Bone marrow (tissue), 2 donors: ENCODE data around the gene TNFRSF4.
"Not testable (repeated sequence)": the region's sequence is repeated elsewhere in the genome, so short reads cannot be mapped to it uniquely, and the experiment has no call there.

Experiments used
- DNase-seq, 2 donors: peaks; one replicate each; lab custom pipeline; 2025; lab: John Stamatoyannopoulos, UW

The TNFRSF4 gene

DNA sequence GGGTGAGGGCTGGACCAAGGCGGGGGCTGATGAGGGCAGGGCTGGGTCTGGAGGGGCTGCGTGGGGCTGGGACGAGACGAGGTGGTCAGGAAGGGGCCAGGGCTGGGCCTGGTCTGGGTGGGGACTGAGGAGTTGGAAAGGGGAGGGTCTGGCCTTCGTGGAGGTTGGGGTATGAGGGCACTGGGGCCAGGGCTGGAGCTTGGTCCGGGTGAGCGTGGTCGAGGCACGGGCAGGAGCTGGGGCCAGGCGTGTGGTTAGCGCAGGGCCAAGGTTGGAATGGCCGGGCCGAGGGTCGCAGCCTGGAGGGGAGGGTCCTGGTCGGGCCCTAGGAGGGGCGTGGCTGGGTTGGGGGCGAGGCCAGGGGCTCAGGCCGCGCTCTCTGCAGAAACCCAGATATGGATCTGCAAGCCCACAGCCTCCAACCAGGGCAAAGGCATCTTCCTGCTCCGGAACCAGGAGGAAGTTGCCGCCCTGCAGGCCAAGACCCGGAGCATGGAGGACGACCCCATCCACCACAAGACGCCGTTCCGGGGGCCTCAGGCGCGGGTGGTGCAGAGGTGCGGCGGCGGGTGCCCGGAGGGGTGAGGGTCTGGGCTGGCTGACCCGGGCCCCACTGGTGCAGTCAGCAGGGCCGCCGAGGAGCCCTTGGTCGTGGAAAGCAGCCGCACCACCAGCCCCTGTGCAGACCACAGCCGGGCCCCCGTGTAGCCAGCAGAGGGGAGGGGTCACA is 31.3 kb downstream of the TNFRSF4 start:
- DNase-seq: no peak

DNA sequence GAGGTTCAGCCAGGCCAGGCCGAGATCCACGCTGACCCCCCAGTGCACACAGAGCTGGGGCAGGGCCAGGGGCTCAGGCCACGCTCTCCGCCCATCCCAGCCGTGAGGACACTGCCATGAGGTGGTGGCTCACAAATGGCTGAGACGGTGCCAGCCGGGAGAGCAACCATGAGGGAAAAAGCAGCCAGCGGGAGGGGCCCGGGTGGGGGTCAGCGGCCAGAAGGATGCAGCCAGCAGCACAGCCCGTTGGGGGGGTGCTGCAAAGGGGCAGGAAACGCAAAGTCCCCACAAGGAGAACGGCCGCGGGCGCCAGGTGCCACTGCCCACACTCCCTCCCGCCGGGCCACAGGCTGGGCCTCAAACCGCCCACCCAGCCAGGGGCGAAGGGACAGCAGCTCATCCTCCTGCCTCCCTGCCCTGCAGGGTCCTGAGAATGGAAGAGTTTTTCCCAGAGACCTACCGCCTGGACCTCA is 32.0 kb downstream of the TNFRSF4 start:
- no peak for DNase-seq

DNA sequence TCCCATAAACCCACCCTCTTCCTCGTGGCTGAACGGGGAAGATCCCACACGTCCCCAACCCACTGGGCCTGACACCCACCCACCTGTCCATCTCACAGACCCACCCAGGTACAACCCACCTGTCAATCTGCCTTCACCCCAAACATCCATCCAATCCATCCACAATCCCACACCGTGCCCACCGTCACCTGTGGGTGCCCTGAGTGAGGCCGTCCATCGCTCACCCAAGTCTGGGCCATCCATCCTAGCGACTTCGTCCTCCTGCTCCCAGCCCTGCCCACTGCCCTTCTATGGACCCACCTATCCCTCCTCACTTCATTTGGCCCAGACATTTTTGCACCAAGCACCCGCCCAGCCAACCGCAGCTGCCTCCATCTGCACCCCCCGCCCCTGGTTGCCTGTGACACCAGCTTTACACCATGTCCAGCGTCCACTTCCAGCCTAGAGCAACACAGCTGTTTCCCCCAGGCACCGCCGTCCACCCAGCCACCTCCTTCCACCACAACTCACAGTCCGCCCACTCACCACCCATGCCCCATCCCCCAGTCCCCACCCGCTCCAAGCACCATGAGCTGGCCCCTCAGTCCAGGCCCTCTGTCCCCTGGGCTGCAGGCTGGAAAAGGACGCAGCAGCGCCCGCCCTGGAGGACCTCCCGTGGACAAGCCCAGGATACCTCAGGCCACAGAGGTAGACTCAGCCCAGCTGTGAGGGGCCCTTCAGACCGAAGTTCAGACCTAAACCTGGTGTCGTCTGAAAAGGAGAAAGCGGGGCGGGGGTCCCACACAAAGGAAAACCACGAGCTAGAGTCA is 32.6 kb downstream of the TNFRSF4 start:
- DNase-seq: no peak

DNA sequence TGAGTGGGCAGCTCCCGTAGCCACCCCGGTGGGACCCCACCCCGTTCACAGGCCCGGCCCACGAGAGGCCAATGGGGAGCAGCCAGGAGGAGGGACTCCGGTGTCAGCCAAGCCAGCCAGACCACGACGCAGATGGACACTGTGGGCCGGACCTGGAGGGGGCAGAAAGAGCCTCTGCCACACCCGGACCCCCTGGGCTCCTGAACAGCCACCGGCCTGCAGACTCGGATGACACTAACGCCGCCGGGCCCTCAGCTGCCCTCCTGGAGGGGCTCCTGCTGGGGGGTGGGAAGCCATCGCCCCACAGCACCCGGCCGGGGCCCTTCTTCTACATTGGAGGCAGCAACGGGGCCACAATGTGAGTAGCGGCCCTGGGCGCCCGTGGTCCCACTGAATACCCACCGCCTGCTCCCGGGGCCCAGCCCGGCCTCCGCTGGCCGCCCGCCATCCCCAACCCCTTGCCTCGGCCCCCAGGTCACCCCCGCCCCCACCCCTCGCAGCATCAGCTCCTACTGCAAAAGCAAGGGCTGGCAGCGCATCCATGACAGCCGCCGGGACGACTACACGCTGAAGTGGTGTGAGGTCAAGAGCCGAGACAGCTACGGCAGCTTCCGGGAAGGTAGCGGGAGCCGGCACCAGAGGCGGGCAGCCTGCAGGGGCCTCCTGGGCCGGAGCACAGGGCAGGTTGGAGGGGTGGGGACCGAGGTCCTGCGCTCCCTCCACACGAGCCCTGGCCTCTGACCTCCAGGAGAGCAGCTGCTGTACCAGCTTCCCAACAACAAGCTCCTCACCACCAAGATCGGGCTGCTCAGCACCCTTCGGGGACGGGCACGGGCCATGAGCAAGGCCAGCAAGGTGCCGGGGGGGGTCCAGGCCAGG is 33.7 kb downstream of the TNFRSF4 start:
- no peak for DNase-seq

DNA sequence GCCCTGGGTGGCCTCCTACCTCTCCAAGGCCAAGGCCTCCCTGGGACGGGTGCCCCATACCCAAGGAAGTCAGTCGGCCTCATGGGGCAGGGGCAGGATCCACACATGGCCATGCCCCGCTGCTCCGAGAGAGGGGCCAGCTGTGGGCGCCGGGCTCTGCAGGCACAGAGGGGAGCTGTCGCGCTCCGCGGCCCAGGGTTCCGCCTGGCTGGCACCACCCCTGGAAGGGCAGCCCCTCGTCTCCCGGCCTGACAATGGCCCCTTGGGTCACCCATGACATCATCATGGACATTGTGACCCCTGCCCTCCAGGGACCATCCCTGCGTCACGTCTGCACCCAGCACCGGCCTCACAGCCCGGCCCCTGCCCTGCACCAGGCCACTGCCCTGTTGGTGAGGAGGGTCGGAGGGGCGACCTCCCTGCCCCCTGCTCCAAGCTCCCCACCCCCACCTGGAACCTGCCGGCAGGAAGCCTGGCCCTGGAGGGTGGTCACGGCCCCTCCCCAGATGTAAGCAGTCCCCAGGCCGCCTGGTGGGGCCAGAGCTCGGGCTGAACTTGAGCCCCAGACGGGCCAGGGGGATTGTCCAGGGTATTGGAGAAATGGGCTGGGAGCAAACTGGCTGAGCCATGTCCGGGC is 34.5 kb downstream of the TNFRSF4 start:
- no peak for DNase-seq

DNA sequence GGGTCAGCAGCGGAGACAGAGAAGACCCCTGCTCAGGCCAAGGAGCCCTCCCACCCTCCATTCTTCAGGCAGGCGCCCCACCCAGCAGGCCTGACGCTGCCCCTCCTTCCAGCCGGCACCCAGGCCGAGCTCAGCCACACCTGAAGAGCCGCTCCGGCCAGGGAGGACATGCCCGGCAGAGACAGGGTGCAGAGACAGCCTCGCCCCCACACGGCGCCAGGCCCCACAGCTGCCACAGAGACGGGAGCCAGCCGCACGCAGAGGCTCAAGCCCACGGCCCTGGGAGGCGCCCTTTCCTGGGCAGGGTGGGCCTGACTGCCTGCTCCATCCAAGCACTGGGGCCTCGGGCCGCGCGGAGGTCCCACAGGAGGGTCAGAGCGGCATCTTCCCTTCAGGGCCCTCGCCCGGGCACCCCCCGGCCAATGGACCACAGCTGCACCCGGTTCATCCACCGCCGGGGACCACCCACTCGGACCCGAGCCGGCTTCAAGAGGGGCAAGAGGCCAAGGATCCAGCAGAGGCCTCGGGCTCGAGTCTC is 35.1 kb downstream of the TNFRSF4 start:
- DNase-seq: no peak

DNA sequence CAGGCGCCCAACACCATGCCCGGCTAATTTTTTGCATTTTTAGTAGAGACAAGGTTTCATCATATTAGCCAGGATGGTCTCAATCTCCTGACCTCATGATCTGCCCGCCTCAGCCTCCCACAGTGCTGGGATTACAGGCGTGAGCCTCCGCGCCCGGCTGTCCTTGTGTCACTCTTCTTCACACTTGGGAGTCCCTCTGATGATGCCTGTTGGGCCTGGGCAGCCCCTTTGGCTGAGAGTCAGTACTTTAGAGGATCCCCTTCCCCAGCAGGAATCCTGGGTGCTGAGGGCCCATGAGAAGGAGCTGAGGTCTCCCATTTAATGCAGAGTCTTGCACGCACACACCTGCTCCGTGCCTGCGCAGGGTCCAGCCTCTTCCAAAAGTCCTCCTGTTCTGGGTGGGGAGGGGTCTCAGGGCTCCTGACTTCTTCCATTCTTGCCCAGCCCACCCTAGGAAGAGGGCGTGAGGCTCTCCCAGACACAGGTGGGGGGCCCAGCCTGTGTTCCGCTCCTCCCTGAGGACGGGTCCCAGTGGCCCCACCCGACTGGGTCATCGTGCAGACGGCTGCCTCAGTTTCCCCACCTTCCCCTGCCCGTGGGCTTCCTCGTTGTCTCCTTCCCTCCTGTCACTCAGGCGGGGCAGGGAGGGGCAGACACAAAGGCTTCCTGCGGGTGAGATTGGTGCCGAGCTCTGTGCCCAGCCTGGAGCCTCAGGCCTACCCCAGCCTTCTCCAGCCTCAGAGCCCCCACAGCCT is 36.3 kb downstream of the TNFRSF4 start:
- no peak for DNase-seq

DNA sequence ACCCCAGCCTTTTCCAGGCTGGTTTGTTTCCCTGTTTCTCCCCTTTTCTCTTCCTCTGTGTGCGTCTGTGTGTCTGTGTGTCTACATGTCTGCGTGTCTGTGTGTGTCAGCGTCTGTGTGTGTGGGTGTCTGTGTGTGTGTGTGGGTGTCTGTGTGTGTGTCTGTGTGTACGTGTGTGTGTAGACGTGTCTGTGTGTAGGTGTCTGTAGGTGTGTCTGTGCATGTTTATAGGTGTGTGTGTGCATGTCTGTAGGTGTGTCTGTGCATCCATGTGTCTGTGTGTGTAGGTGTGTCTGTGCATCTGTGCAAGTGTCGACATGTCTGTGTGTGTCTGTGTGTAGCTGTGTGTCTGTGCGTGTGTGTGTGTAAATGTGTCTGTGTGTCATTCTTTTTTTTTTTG is 37.0 kb downstream of the TNFRSF4 start:
- DNase-seq: no peak

DNA sequence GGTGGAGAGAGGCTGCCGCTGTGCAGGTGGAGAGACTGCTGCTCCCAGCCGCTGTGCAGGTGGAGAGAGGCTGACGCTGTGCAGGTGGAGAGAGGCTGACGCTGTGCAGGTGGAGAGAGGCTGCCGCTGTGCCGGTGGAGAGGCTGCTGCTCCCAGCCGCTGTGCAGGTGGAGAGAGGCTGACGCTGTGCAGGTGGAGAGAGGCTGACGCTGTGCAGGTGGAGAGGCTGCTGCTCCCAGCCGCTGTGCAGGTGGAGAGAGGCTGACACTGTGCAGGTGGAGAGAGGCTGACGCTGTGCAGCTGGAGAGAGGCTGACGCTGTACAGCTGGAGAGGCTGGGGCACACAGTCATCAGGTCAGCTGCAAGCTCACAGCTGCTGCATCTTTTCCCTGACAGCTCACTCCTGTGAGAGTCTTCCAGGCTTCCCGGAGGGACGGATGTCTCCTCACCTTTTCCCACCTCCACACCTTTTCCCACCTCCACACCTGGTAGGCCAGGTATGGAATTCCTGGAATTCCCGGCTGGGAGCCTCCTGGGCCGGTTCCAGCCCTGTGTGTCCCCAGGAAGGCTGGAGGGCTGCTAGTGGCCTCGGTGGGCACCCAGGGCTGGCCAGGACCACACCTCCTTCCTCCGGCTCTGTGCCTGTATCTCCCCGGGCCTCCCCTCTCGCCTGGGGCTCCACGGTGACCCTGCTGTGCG is 37.7 kb downstream of the TNFRSF4 start:
- DNase-seq: not testable (repeated sequence)

DNA sequence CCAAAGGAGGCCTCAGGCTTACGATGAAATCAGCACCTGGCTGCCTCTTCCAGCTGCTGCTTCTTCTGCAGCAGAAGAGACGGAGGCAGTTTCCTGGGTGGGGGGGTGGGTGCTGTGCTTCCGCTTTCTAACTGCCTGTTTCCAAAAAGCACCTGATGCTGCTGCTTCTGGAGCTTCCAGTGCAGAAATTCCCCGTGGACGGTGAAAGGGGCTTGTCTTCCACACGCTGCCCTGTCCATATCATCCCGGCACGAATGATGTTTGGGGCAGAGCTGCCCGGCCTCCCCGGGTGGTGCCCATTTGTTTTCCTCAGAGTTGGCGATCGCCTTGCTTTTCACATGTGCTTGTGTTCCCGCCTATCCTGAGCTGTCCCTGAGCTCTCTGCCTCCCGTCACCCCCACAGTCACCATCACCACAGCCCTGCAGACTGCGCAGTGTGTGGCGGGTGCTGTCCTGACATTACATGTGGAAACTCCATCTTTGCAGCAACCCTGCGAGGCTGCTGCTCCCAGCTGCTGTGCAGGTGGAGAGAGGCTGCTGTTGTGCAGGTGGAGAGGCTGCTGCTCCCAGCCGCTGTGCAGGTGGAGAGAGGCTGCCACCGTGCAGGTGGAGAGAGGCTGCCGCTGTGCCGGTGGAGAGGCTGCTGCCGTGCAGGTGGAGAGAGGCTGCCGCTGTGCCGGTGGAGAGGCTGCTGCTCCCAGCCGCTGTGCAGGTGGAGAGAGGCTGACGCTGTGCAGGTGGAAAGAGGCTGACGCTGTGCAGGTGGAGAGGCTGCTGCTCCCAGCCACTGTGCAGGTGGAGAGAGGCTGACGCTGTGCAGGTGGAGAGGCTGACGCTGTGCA is 38.5 kb downstream of the TNFRSF4 start:
- no peak for DNase-seq

DNA sequence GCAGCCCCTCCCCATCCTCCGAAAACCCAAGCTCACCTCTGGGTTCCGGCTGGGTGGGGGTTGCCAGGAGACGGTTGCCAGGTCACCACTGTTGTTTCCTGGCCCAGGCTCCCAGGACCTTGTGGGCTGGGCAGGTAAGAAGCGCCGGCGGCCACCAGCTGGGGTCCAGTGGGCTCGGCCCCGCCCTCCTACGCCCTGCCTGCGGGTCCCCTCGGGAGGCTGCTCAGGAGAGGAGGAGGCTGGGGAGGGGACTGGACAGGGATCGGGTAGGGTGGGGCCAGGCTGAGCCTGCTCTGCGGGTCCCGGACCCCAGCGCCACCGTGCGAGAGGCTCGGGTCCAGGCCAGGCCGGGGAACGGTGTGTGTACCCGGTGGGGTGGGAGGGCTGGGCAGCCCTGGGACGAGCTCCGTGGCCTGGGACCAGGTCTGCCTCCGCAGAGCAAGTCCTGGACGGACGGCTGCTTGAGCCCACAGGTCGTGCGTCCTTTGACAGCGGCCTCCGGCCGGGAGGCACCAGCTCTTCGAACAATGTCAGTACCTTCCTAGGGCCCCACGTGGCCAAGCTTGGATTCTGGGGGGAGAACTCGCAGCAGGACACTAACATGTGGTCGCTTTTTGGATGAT is 40.0 kb downstream of the TNFRSF4 start, which contains the start of gene TTLL10:
Gene TTLL10, plus strand, starts transcription at position 88 of the 623 bp plus-strand sequence. CDS start 5,336 bp downstream, outside the sequence.
- no peak for DNase-seq

DNA sequence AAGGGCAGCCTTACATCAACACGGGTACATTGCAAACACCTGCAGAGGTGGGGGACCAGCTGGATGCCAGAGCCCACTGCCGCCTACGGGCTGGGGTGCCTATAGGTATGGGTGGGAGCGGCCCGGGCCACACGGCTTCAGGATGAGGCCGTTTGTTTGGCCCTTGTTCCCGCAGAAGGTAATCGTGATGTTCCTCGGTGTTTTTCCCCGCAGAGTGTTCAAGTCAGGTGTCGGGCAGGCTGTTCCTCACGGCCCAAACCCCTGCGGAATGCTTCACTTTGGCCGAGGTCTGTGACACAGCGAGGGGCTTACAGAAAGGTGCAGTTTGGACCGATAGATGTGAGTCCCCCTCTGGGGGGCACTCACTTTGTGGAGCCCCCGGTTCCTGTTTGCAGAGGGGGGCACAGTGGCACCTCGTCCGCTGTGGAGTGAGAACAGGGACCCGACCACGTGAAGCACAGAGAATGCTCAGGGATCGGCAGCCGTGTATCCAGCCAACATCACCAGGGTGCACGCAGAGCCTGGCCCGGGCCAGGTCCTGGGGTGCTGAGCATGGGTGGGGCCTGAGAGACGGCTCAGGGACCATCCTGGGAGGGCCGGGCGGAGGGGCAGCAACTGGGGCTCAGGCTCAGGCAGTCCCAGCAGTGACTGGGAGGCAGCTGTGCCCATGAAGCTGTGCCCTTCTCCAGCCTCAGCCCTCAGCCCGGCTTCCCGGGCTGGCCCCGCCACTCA is 40.7 kb downstream of the TNFRSF4 start:
- no peak for DNase-seq

DNA sequence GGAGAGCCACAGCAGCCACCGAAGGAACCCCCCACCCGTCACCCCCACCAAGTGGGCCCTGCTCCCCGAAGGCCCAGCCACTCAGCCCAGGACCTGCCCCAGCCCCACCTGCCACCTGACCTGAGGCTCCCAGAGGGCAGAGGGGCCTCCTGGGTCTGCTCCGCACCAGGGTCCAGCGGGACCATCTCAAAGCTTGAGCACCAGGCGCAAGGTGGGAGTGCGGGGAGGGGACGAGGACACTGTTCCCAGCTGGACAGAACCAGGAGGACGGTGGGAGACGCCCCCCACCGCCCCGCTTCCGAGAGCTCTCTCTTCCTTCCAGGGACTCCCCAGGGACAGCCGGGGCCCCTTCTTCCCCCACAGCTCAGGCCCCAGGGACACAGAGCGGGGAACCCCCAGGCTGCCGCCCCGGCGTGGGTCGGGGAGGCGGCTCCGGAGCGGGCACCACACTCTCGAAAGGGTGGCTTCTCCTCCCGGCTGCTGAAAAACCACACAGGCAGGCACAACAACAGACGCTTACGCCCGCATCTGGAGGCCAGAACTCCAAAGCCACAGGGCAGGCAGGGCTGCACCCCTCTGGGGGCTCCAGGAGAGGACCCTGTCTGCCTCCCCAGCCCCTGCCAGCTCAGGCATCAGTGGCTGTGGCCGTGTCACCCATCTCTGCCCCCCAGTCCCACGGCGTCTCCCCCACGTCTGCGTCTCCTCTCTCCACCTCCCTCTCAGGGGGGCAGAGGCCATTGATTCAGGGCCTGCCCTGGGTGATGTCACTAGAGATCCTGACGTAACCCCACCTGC is 42.2 kb downstream of the TNFRSF4 start:
- no peak for DNase-seq

DNA sequence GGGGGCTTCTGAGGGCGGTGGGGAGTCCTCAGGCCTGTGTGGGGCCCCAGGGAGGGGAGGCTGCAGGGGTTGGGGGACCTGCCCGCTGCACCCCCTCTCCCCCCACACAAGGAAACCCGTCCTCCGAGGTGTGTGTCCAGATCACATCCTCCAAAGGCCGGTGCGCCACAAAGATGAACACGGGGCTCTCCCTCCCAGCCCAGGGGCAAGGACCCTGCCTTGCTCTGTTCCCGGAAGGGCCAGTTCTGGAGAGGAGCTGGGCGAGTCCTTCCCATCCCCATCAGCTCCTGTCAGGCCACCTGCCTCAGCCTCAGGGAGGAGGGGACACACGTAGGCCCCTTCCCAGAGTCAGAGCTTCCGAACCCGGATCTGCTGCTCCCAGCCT is 42.8 kb downstream of the TNFRSF4 start:
- no peak for DNase-seq

DNA sequence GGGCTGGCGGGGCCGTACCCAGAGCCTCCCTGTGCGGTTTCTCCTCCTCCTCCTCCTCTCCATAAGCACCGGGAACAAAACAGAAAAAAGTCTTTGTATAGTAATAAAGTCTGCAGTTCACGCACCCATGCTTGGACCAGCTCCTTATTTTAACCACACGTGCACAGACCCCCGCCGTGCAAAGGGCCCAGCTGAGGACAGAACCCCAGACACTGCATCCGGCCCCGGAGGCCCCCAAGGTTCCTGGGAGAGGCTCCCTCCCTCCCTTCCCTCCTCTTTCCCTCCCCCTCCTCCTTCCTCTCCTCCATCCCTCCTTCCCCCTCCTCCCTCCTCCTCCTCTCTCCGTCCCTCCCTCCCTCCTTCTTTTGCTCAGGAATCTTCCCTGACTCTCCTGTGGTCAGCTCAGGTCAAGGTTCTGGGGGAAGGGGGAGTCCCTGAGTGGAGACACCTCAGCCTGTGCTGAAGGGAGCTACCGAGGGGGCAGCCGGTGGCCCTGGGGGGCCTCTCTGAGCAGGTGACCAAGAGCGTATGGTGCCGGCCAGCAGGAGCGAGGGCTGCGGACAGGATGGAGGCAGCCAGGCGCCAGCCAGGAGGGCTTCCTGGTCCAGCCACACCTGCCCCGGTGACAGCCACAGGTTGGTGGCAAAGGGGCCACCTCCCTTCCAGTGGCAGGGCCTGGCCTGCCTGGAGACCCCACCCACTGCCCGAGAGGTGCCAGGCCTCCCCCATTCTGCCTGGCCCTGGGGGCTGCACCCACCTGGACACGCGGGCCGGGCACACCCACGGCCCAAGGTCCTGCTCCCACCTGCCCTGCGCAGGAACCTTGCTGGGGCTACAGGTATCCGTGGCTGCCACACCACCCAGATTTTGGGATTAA is 43.5 kb downstream of the TNFRSF4 start:
- DNase-seq: no peak
